GM12801 (cell line): Measurements from ENCODE around the gene GSTK1.

ENCODE experiments used
- CTCF ChIP-seq: IDR thresholded peaks from one replicate; pipeline ENCODE4 v1.5.1; 2011; ENCODE audit warnings: control low read depth; ENCODE audit not compliant: insufficient read length; ENCODE audit errors: extremely low read depth

GSTK1 gene

DNA sequence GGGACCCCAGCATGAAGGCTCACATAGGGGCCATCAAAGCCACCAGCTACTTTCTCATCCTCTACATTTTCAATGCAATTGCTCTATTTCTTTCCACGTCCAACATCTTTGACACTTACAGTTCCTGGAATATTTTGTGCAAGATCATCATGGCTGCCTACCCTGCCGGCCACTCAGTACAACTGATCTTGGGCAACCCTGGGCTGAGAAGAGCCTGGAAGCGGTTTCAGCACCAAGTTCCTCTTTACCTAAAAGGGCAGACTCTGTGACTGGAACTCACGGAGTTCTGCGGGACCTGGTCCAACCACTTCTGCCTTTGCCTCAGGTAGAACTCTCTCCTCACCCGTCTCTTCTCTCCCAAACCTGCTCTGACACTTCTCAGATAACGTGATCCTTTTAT lies 40.5 kb upstream of the GSTK1 start:
- no peak for TF ChIP-seq CTCF

GRCh38 chr7:143223784-143224183 lies 39.5 kb upstream of the GSTK1 start:
- no peak for TF ChIP-seq CTCF

GRCh38 chr7:143225047-143225446 lies 38.2 kb upstream of the GSTK1 start:
- no peak for TF ChIP-seq CTCF

DNA sequence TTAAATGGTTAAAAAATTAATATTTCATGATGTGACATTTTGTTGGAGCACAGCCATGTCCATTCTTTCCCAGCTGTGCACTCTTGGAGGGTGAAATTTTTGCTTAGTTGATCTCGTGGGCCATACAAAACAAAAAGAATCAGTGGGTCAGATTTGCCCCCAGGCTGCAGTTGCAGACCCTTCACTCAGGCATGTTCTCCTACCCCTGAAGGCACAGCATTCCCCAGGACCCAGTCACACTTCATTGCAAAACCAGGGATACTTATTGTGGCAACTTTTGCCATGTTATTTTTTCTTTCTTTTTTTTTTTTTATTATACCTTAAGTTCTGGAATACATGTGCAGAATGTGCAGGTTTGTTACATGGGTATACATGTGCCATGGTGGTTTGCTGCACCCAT lies 35.4 kb upstream of the GSTK1 start:
- no peak for TF ChIP-seq CTCF

GRCh38 chr7:143229054-143229790 lies 34.0 kb upstream of the GSTK1 start:
- TF ChIP-seq CTCF: no peak

DNA sequence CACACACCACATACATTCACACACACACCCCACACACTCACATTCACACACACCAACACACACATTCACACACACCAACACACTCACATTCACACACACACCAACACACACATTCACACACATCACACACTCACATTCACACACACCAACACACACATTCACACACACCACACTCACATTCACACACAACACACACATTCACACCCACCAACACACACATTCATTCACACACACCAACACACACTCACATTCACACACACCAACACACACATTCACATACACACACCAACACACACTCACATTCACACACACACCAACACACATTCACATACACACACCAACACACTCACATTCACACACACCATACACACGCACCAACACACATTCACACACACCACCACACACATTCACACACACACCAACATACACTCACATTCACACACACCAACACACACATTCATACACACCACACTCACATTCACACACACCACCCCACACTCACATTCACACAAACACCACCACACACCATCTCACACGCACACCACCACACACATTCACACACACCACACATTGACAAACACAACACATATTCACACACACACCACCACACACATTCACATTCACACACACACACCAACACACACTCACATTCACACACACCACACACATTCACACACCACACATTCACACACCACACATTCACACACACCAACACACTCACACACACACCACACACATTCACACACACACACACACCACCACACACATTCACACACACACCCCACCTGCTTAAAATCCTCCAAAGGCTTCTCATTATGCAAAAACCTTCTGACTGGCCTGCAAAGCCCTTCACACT lies 32.4 kb upstream of the GSTK1 start:
- TF ChIP-seq CTCF: no peak

- no peak for TF ChIP-seq CTCF
Observed at GRCh38 chr7:143233816-143234532, 29.3 kb upstream of the GSTK1 start.
